HFFc6 (cell line): ENCODE results near the gene TLDC2. TPM values are rescaled to one million over a fixed set of nuclear protein-coding genes. Genes with fewer than 3 reads are reported as not detected.
A peak's percentile ranks its signal among the peaks of the same experiment; 100 is the strongest.

Source experiments
- DNase-seq: peaks from one replicate; pipeline ENCODE4 v3.0.0-alpha.2; 2018
- H3K27ac Mint-ChIP-seq: 2 replicates; pipeline ENCODE4 v1.8.0; 2020; ENCODE audit warnings: mild to moderate bottlenecking, mixed read lengths
- H3K27me3 Mint-ChIP-seq: 2 replicates; pipeline ENCODE4 v1.8.0; 2021; ENCODE audit warnings: mild to moderate bottlenecking, moderate library complexity, mixed read lengths; ENCODE audit not compliant: insufficient read depth
- H3K36me3 Mint-ChIP-seq: 2 replicates; pipeline ENCODE4 v1.8.0; 2021; ENCODE audit warnings: low read depth, mixed read lengths
- H3K4me1 Mint-ChIP-seq: 2 replicates; pipeline ENCODE4 v1.8.0; 2020; ENCODE audit warnings: low read depth, mixed read lengths
- H3K4me3 Mint-ChIP-seq: 2 replicates; pipeline ENCODE4 v1.8.0; 2020; ENCODE audit warnings: mild to moderate bottlenecking, moderate library complexity, mixed read lengths
- H3K9me3 Mint-ChIP-seq: 2 replicates; pipeline ENCODE4 v1.8.0; 2020; ENCODE audit warnings: mild to moderate bottlenecking, mixed read lengths
- total RNA-seq, 6 experiments: library from RNA; stranded (reverse); fragmentation: NEBNext Ultra II Directional; extraction: Animal tissue kit (Norgen Biotek cat#: 25700); gene quantifications; 2 replicates in 1 of 6; 3 replicates in 5 of 6; pipeline ENCODE4 v1.2.3, GENCODE V29; 2021
- TF ChIP-seq, protein P1 (sequence below): fragments of 200-600 bp; sonication (generic); IDR thresholded peaks from 2 replicates; pipeline ENCODE4 v1.5.0; 2021; ENCODE audit warnings: antibody characterized with exemption, mild to moderate bottlenecking

The TLDC2 gene
- total RNA-seq, 6 experiments from 2014 or later: 0.17 to 0.55 (median 0.39) TPM

DNA sequence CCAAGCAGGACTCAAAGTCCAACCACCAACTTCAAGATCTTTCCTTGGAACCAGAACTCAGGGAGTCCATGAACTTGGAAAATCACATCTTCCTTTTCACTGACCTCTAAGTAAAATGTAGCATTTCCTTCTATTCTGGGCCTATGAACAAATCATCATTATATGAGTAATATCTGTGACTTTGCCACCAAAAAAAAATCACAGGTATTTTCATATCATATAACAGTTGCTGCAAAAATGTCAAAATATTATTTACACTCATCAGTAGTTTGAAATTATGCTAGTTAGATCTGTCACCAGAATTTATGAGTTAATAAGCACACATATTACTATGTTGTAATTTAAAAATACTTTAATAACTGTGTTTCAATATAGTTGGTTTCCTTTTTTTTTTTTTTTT is 27.3 kb upstream of the TLDC2 start:
- no peaks in the 10 kb centered on the region for H3K9me3 Mint-ChIP-seq
- peaks cover 68% of the 10 kb centered on the region for H3K4me1 Mint-ChIP-seq
- no peak for DNase-seq
- no peaks in the 10 kb centered on the region; the same call in none of the 2 replicates for H3K27me3 Mint-ChIP-seq
- H3K4me3 Mint-ChIP-seq: peak overlapping the region; percentile 81
- H3K27ac Mint-ChIP-seq: peak overlapping the region; percentile 98
- TF ChIP-seq, protein P1, sequence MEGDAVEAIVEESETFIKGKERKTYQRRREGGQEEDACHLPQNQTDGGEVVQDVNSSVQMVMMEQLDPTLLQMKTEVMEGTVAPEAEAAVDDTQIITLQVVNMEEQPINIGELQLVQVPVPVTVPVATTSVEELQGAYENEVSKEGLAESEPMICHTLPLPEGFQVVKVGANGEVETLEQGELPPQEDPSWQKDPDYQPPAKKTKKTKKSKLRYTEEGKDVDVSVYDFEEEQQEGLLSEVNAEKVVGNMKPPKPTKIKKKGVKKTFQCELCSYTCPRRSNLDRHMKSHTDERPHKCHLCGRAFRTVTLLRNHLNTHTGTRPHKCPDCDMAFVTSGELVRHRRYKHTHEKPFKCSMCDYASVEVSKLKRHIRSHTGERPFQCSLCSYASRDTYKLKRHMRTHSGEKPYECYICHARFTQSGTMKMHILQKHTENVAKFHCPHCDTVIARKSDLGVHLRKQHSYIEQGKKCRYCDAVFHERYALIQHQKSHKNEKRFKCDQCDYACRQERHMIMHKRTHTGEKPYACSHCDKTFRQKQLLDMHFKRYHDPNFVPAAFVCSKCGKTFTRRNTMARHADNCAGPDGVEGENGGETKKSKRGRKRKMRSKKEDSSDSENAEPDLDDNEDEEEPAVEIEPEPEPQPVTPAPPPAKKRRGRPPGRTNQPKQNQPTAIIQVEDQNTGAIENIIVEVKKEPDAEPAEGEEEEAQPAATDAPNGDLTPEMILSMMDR: no peak
- H3K36me3 Mint-ChIP-seq: peaks cover 20% of the 10 kb centered on the region

DNA sequence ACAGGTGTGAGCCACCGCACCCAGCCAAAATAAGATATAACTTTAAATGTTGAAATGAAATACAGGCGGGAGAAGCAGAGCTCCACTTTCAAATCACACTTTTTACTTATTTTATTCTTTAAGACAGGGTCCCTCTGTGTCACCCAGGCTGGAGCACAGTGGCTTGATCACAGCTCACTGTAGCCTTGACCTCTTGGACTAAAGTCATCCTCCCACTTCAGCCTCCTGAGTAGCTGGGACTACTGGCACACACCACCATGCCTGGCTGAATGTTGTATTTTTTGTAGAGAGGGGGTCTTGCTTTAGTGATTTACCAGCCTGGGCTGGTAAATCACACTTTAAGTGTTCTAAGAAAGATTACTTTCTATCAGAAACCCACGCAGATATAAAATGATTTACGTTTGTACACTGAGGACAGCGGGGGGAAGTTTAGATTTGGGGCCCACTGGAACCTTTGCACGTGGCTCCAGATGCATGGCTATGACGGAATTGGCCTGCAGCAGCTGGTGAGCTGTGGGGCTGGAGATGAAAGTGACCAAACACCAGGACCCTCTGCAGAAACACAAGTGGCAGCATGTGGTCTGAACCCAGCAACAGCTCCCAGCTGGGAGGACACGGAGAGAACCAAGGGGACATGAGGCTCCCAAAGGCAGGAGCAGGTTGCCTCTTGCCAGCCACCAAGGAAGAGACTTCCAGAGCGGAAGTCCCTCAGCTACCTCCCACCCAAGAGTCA is 26.4 kb upstream of the TLDC2 start:
- Mint-ChIP-seq H3K27ac (peak overlapping the region; percentile 98), H3K4me1 (peaks cover 75% of the 10 kb centered on the region), H3K36me3 (peaks cover 19% of the 10 kb centered on the region), H3K4me3 (peak overlapping the region; percentile 28), H3K9me3 (no peaks in the 10 kb centered on the region), H3K27me3 (no peaks in the 10 kb centered on the region; the same call in none of the 2 replicates)
- no peak for DNase-seq
- TF ChIP-seq, protein P1: no peak

DNA sequence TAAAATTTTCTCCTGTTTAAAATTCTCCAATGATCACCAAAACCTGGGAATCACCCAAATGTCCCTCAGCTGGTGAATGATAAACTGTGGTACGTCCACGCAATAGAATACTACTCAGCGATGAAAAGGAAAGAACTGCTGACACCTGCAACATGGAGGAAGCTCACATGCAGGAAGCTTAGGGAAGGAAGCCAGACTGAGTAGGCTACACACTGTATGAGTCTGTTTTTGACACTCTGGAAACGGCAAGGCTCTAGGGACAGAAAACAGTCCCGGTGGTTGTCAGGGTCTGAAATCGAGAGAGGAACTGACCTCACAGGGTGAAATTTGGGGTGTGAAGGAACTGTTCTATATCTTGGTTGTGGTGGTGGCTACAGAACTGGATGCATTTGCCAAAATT is 25.2 kb upstream of the TLDC2 start:
- Mint-ChIP-seq H3K27ac (peak overlapping the region; percentile 5; the same call in 1 of the 2 replicates), H3K4me1 (peaks cover 80% of the 10 kb centered on the region), H3K36me3 (peaks cover 19% of the 10 kb centered on the region), H3K4me3 (no peak overlapping the region), H3K27me3 (no peaks in the 10 kb centered on the region; the same call in none of the 2 replicates), H3K9me3 (no peaks in the 10 kb centered on the region)
- TF ChIP-seq, protein P1: no peak
- no peak for DNase-seq

DNA sequence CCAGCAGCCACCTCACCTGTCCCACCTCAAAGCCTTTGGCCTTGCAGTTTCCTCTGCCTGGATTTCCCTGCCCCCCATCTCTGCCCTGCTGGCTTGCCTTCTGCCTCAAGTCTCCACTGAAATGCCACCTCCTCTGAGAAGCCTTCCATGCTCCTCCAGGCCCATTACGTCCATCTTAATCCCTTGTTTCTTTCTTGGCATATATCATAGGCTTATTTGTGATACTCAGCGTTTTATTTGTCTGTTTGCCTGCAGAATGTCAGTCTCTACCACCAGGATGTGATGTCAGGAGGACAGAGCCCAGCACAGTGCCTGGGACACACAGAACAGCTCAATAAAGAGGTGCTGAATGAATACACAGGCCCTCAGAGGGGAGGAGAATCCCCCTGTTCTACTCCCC is 24.4 kb upstream of the TLDC2 start:
- no peak overlapping the region for H3K4me3 Mint-ChIP-seq
- DNase-seq: no peak
- H3K36me3 Mint-ChIP-seq: peaks cover 23% of the 10 kb centered on the region
- TF ChIP-seq, protein P1: no peak
- peak overlapping the region; percentile 77 for H3K27ac Mint-ChIP-seq
- peaks cover 87% of the 10 kb centered on the region for H3K4me1 Mint-ChIP-seq
- H3K9me3 Mint-ChIP-seq: no peaks in the 10 kb centered on the region
- H3K27me3 Mint-ChIP-seq: no peaks in the 10 kb centered on the region; the same call in none of the 2 replicates

DNA sequence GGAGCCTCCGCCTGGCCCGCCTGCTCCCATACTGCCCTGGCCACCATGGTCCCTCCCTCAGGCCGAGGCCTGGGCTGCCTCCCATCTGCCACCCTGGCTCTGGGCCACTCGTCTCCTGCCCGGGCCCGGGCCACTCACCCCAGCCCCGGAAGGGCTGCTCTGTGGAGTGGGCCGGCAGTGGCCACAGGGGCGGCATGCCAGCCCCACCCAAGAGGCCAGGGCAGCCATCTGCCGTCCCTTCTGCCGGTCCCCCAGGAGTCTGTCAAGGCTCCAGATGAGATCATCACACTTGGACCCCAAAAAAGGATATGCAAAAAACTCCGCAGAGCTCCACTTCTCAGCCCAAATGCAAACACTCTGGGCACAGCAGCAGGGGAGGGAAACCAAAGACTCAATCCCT is 23.8 kb upstream of the TLDC2 start:
- TF ChIP-seq, protein P1: no peak
- H3K4me1 Mint-ChIP-seq: peaks cover 89% of the 10 kb centered on the region

More for the DNA sequence above, 23.8 kb upstream of the TLDC2 start:
- Mint-ChIP-seq H3K9me3 (no peaks in the 10 kb centered on the region), H3K27me3 (no peaks in the 10 kb centered on the region; the same call in none of the 2 replicates), H3K4me3 (no peak overlapping the region), H3K27ac (peak overlapping the region; percentile 77), H3K36me3 (peaks cover 19% of the 10 kb centered on the region)
- no peak for DNase-seq
